ENCODE measurements around the gene ABCA13.

Gene ABCA13

GRCh38 chr7:48658138-48658537 is 486.9 kb downstream of the ABCA13 start:
- no peak for DNase-seq

GRCh38 chr7:48660306-48660870 is 489.1 kb downstream of the ABCA13 start:
- no peak for DNase-seq

- DNase-seq: no peak
Measured at GRCh38 chr7:48664241-48664640, 493.0 kb downstream of the ABCA13 start.

- DNase-seq: no peak
Measured at GRCh38 chr7:48665353-48666135, 494.3 kb downstream of the ABCA13 start.

GRCh38 chr7:48667407-48667806 is 496.1 kb downstream of the ABCA13 start:
- DNase-seq: no peak

GRCh38 chr7:48671656-48672055 is 500.4 kb downstream of the ABCA13 start:
- no peak for DNase-seq

- no peak for DNase-seq
Measured at GRCh38 chr7:48681006-48681405, 509.7 kb downstream of the ABCA13 start.

GRCh38 chr7:48691788-48692187 is 520.5 kb downstream of the ABCA13 start:
- DNase-seq: no peak

All from NCI-H1092 (cell line).